ENCODE data around the gene ITGAE. TPM values are rescaled to one million over a fixed set of nuclear protein-coding genes. Genes with fewer than 3 reads are reported as not detected.

The ITGAE gene
- total RNA-seq, 2 experiments from 2014 or later: 31.8 to 32.4 TPM

DNA sequence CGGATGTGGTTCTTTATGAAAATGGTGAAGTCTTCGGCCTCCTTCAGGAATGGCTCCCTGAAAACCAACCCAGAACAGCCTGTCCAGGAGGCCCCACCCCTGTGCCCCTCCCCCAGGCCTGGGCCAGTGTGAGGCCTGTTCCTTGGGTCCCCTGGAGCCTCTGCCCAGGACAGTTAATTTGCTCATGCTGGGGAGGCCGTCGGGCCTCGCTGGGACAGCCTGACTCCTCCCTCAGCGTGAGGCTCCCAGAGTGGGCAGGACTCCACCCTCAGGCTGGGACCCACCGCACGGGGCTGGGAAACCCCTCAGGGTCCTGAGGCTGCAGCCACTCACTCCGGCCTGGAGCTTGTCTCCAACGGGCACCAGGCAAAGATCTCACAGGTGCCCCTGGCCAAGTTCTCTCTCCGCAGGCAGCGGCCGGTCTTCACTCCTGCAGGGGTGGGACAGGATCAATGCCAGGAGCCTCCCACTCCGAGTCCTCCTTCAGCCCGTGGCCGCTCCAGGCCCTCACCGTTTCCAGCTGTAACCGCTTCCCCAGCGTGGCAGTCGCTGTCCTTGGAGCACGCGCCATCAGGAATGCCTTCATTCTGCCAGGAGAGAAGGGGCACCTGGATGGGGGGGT, 110.8 kb downstream of the ITGAE start:
- ChIA-PET POLR2A (interaction anchor here (1.7 kb wide), 1 partner anchor 33 kb away, joined by 6 read pairs; no protein-coding TSS in a partner anchor), CTCF (no interaction called here)
- Mint-ChIP-seq H3K4me1 (ENCODE audit: low read depth) (peaks cover 15% of the 10 kb centered on the region), H3K9me3 (no peaks in the 10 kb centered on the region), H3K27ac (no peak overlapping the region), H3K36me3 (ENCODE audit: low read depth) (peaks cover 11% of the 10 kb centered on the region), H3K4me3 (no peak overlapping the region), H3K27me3 (no peaks in the 10 kb centered on the region)
- no peak for ATAC-seq
- intact Hi-C loops (cut with micrococcal nuclease): no loop called here
- no peak for DNase-seq
- TF ChIP-seq, protein P1, sequence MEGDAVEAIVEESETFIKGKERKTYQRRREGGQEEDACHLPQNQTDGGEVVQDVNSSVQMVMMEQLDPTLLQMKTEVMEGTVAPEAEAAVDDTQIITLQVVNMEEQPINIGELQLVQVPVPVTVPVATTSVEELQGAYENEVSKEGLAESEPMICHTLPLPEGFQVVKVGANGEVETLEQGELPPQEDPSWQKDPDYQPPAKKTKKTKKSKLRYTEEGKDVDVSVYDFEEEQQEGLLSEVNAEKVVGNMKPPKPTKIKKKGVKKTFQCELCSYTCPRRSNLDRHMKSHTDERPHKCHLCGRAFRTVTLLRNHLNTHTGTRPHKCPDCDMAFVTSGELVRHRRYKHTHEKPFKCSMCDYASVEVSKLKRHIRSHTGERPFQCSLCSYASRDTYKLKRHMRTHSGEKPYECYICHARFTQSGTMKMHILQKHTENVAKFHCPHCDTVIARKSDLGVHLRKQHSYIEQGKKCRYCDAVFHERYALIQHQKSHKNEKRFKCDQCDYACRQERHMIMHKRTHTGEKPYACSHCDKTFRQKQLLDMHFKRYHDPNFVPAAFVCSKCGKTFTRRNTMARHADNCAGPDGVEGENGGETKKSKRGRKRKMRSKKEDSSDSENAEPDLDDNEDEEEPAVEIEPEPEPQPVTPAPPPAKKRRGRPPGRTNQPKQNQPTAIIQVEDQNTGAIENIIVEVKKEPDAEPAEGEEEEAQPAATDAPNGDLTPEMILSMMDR (IDR thresholded peaks at IDR 0.05): no peak

DNA sequence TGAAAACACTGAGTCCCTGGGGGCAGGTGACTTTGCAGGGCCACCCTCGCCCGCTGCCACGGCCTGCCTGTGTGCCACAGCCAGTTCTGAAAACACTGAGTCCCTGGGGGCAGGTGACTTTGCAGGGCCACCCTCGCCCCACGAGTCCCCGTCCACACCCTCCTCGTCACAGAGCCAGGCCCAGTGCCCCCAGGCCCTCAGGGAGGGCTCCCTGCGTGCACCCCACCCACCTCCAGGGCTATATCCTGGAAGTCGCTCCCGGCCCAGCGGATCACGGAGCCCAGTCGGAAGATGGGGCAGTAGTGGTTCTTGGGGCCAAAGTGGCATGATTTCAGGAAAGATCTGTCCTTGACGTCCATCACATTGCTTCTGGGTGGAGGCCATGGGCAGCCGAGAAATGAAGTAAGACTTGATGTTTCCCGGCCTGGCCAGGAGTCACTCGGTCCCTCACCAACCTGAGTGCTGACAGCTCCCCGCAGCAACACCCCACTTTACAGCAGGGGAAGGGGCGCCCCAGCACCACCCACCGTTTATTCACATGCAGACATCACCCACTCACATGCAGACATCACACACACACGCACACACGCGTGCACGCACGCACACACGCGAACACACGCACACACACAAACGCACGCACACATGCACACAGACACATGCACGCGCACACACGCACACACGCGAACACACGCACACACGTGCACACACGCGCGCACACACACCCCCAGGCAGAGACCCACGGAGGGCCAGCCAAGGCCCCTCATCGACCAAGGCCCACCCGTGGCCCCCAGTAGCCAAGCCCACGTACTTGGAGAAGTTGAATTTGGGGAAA, 111.5 kb downstream of the ITGAE start:
- no peaks in the 10 kb centered on the region for H3K27me3 Mint-ChIP-seq
- no peak overlapping the region for H3K27ac Mint-ChIP-seq

DNA sequence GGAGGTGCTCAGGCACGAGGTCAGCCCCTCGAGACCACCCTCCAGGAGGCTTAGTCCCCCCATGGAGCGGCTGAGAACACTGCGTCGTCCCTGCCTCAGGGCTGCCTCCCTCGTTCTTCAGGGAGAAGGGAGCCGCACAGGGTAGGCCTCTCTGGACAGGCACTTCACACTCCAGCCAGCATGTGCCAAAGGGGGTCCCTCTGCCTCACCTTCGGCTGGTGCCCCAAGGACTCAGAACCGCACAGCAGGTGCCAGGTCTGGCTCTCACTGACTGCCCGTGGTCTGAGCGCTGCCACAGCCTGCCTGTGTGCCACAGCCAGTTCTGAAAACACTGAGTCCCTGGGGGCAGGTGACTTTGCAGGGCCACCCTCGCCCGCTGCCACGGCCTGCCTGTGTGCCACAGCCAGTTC, 112.1 kb downstream of the ITGAE start:
- intact Hi-C loops (cut with micrococcal nuclease): loop anchor here (10.0 kb wide), 1 partner anchor 64 kb away; no protein-coding TSS in a partner anchor
- Mint-ChIP-seq H3K27ac (no peak overlapping the region), H3K9me3 (no peaks in the 10 kb centered on the region), H3K27me3 (no peaks in the 10 kb centered on the region), H3K4me1 (ENCODE audit: low read depth) (peaks cover 6% of the 10 kb centered on the region), H3K36me3 (ENCODE audit: low read depth) (peaks cover 10% of the 10 kb centered on the region), H3K4me3 (no peak overlapping the region)
- ChIA-PET CTCF (no interaction called here), POLR2A (no interaction called here)
- TF ChIP-seq, protein P1 (IDR thresholded peaks at IDR 0.05): no peak
- DNase-seq: no peak
- no peak for ATAC-seq

More for the DNA sequence above, 111.5 kb downstream of the ITGAE start:
- ATAC-seq (no peak), DNase-seq (no peak)
- peaks cover 12% of the 10 kb centered on the region for H3K4me1 Mint-ChIP-seq (ENCODE audit: low read depth)
- H3K4me3 Mint-ChIP-seq: no peak overlapping the region
- H3K9me3 Mint-ChIP-seq: no peaks in the 10 kb centered on the region
- intact Hi-C loops (cut with micrococcal nuclease): loop anchor here (10.0 kb wide), 1 partner anchor 65 kb away; no protein-coding TSS in a partner anchor
- ChIA-PET POLR2A (no interaction called here), CTCF (no interaction called here)
- peaks cover 10% of the 10 kb centered on the region for H3K36me3 Mint-ChIP-seq (ENCODE audit: low read depth)
- TF ChIP-seq, protein P1 (IDR thresholded peaks at IDR 0.05): no peak

DNA sequence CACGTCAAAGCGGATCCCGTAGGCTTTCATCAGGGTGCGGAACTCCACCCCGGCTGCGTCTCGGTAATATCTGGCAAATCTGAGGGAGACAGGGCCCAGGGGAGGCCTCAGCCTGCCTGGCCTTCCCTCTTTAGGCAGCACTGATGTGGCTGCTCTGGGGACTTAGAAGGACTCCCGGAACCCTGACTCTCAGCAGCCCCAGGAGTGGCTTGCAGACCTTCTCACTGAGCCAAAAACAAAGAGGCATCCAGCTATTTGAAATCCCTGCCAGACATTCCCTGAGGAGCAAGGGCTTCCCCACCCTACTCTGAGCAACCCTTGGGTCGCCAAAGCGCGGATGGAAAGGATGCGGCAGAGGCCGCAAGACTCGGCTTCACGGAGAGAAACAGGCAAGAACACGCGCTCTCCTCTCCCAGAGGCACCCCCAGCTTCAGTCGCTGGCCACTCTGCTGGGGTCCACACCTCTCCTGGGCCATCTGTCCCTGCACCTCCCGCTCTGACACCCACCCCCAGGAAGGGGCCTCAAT, 112.9 kb downstream of the ITGAE start:
- H3K4me1 Mint-ChIP-seq (ENCODE audit: low read depth): peaks cover 5% of the 10 kb centered on the region
- ATAC-seq (no peak), DNase-seq (no peak)
- H3K27me3 Mint-ChIP-seq: no peaks in the 10 kb centered on the region
- CTCF ChIA-PET: no interaction called here
- TF ChIP-seq, protein P1 (IDR thresholded peaks at IDR 0.05): no peak
- H3K27ac Mint-ChIP-seq: no peak overlapping the region
- H3K36me3 Mint-ChIP-seq (ENCODE audit: low read depth): peaks cover 10% of the 10 kb centered on the region
- H3K4me3 Mint-ChIP-seq: no peak overlapping the region
- no peaks in the 10 kb centered on the region for H3K9me3 Mint-ChIP-seq
- intact Hi-C loops (cut with micrococcal nuclease): loop anchor here (10.0 kb wide), 1 partner anchor 63 kb away; no protein-coding TSS in a partner anchor
- POLR2A ChIA-PET: no interaction called here

Data from activated CD8-positive, alpha-beta T cell treated with anti-CD3 and anti-CD28 coated beads for 36 hours (primary cell).